GM21423 (cell line): ENCODE results near the gene SLIT3.

Experiments used
- ATAC-seq: cut with Tn5 transposase; IDR thresholded peaks from one replicate; pipeline ENCODE4 v1.9.1; 2021; ENCODE audit warnings: mild to moderate bottlenecking, moderate library complexity; ENCODE audit not compliant: unreplicated experiment

The SLIT3 gene

GRCh38 chr5:168976311-168976970 is 324.5 kb downstream of the SLIT3 start:
- ATAC-seq = no peak

- no peak for ATAC-seq
These were observed 325.6 kb downstream of the SLIT3 start for GRCh38 chr5:168975331-168975730.

GRCh38 chr5:168974082-168974481 is 326.9 kb downstream of the SLIT3 start:
- no peak for ATAC-seq

- ATAC-seq = no peak
These were observed 328.2 kb downstream of the SLIT3 start for GRCh38 chr5:168972731-168973130.

GRCh38 chr5:168971100-168971499 is 329.8 kb downstream of the SLIT3 start:
- no peak for ATAC-seq

GRCh38 chr5:168969326-168969886 is 331.5 kb downstream of the SLIT3 start:
- no peak for ATAC-seq

GRCh38 chr5:168967882-168968620 is 332.9 kb downstream of the SLIT3 start:
- ATAC-seq = no peak

GRCh38 chr5:168965638-168966037 is 335.3 kb downstream of the SLIT3 start:
- ATAC-seq = no peak

GRCh38 chr5:168964182-168964581 is 336.8 kb downstream of the SLIT3 start:
- ATAC-seq = no peak

- ATAC-seq = no peak
These were observed 338.6 kb downstream of the SLIT3 start for GRCh38 chr5:168962306-168962705.

- ATAC-seq = no peak
These were observed 339.3 kb downstream of the SLIT3 start for GRCh38 chr5:168961681-168962080.

GRCh38 chr5:168960497-168960896 is 340.4 kb downstream of the SLIT3 start:
- ATAC-seq = no peak

- no peak for ATAC-seq
These were observed 347.6 kb downstream of the SLIT3 start for GRCh38 chr5:168953351-168953750.

GRCh38 chr5:168952196-168952595 is 348.7 kb downstream of the SLIT3 start:
- ATAC-seq = no peak

GRCh38 chr5:168951769-168952168 is 349.2 kb downstream of the SLIT3 start:
- ATAC-seq = no peak

- ATAC-seq = no peak
These were observed 349.6 kb downstream of the SLIT3 start for GRCh38 chr5:168951356-168951755.

- no peak for ATAC-seq
These were observed 350.5 kb downstream of the SLIT3 start for GRCh38 chr5:168950241-168950951.

GRCh38 chr5:168948746-168949145 is 352.2 kb downstream of the SLIT3 start:
- no peak for ATAC-seq

GRCh38 chr5:168947212-168947868 is 353.6 kb downstream of the SLIT3 start:
- ATAC-seq = peak; percentile 70

GRCh38 chr5:168946363-168946762 is 354.6 kb downstream of the SLIT3 start:
- ATAC-seq = no peak

- ATAC-seq = no peak
These were observed 356.9 kb downstream of the SLIT3 start for GRCh38 chr5:168944004-168944403.
